HG03103 (cell line): ENCODE data around the gene PCNX4.
A peak's percentile ranks its signal among the peaks of the same experiment; 100 is the strongest.

Experiments used
- ATAC-seq: cut with Tn5 transposase; IDR thresholded peaks from one replicate; pipeline ENCODE4 v1.9.1; 2021; ENCODE audit warnings: low read depth; ENCODE audit not compliant: unreplicated experiment

The PCNX4 gene

DNA sequence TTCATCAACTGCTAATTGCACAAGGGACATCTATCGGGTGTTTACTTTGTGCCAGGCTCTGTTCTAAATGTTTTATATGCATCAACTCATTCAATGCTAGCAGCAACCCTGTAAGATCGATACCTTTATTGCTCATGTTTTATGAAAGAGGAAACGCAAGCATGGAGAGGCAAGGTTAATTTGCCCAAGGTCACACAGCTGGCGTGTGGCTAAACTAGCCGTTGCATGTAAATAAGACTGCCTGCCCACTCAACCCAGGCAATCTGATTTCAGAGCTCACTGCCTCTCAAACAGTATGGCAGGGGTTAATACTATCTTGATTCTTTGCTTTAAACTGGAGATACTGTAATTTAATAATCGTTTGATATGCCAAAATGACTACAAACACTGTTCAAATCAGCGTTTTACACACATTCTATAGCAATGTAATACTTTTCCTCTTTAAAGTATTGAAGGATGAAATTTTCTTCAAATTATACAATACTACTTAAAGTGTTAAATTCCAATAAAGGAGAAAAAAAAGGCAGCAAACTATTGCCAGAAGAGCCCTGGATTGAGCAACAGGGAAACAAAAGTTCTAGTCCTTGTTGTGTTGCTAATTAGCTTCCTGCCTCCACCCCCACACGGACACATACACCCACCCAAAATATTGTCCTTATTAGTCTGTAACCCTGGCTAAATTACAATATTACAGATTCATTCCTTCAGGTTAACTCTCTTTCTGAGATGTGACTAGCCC is 112.5 kb downstream of the PCNX4 start:
- peak; percentile 74 for ATAC-seq

DNA sequence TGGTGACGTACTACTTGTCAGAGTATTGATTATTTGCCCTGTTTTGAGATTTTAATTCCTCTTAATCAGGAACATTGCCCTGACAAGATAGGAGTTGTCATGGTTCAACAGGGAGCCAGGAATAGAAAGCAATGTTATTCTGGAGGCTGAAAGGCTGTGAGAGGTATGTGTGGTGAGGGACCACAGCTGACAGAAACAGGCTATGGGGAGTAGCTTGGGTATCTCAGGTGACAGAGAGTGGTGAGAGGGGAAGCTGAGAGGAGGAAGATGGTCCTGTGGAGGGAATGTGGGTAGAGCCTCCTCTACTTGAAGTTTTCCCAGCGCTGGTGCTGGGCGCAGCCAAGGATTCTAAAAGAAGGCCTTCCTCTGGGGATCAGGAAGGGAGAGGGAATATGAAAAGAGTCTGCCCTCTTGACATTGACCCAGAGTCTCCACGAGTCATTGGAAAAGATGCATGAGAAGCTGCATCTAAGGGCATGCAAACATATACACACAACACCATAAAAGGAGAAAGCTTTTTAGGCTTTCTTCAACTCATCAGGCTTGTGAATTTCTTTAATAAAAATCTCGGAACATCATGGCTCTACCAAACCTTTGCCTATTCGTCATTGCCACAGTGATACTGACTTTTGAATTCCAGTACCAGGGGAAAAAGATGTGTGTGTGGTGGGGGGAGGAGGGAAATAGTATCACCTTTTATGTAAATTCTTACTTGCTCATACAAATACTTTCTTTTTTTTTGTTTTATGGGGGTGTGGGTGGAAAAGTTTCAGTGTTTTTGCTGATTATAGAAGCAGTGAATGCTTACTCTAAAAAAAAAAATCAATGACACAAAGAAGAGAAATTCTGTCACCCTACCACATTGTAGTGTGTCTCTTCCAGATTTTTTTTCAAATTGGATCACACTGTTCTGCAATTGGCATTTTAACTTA is 113.4 kb downstream of the PCNX4 start:
- peak; percentile 62 for ATAC-seq

- ATAC-seq = no peak
Observed at GRCh38 chr14:60206249-60206670, 114.5 kb downstream of the PCNX4 start.

- ATAC-seq = no peak
Observed at GRCh38 chr14:60206837-60207533, 115.3 kb downstream of the PCNX4 start.

- ATAC-seq = no peak
Observed at GRCh38 chr14:60210703-60211102, 119.0 kb downstream of the PCNX4 start.

GRCh38 chr14:60211153-60211552 is 119.4 kb downstream of the PCNX4 start:
- ATAC-seq = no peak

DNA sequence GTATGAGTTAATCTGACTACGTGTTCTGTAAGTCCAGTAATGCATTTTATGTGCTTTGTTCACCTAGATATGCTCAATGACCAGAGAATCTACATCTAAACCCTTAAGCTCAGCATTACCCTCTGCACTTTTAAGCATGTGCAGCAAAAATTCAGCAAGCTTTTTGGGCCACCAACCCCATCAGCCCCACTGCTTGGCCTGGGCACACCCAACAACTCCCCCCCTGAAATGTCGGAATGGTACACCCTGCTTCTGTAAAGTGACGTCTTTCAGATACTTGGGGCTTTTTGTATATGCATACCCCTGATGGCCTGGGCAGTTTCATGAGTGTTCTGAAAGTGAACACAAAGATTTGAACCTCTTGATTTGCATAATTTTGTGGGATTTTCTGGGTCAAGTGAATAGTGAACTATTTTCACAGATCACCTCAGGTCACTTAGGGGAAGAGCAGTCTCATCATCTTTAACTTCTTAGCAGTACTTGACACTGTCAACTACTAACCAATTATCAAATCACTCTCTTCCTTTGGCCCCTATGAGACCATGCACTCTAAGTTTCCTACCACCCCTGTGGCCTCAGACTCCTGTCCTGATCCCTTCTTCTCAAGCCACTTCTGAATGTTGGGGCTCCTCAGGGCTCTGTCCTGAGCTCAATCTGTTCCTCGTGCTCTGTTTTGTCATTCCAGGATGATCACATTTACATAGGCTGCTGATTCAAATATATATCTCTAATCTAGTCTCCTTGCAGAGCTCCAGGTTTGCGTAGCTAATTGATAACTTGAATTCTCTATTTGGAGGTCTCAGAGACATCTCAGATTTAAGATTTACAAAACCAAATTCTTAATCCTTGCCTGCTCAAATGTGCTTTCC is 121.0 kb downstream of the PCNX4 start:
- peak; percentile 91 for ATAC-seq

- ATAC-seq = no peak
Observed at GRCh38 chr14:60214003-60214402, 122.3 kb downstream of the PCNX4 start.

GRCh38 chr14:60214415-60215126 is 122.8 kb downstream of the PCNX4 start:
- ATAC-seq = no peak

- ATAC-seq = no peak
Observed at GRCh38 chr14:60215127-60215444, 123.4 kb downstream of the PCNX4 start.

DNA sequence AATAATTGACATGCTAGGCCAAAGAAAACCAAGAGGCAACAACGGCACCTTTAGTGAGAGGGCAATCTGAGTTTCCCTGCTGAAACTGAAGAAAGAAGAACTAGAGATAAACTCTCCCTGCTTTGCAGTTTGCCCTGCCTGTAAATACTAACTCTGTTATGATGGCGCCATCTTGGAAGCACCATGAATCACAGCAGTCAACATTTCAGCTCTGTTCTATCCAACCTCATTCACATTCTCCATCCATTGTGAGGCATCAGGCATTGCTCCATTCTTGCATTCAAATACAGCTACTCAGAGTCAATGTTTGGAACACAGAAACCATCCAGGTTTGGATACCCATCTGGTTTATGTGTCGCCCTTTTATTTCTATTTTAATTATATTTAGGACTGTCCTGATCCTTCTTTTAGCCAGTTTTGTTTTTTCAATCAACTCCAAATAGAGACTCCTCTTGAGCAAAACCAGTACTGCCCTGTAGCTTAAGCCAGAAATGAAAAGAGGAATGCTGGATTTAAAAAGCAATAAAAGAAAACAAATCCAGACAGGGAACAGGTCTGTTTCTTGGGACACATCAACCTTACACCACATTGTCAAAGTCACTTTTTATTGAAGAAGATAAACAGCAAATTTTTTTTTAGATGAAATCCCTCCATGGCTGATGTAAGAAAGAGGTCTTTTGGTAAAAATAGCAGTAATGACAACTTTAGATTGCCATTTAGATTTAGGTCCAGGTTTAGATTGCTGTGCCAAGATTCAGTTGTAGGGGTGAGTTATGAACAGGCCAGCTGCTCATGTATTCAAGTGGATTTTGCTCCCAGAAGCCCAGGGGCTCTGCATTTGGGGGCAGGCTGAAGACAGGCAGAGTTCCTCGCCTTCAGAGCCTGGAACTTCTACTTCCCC is 124.0 kb downstream of the PCNX4 start:
- no peak for ATAC-seq

GRCh38 chr14:60217713-60218112 is 126.0 kb downstream of the PCNX4 start:
- ATAC-seq = no peak
